Large intestine (tissue), 3 donors: Measurements from ENCODE around the gene CD226. TPM values are rescaled to one million over a fixed set of nuclear protein-coding genes. Genes with fewer than 3 reads are reported as not detected.

ENCODE experiments used
- DNase-seq, 2 donors: peaks; one replicate each; pipeline versions ENCODE4 v3.0.0 to v3.0.0-alpha.2; 2013
- H3K27ac ChIP-seq: one replicate; pipeline ENCODE4 v1.5.1; 2013; ENCODE audit warnings: low read length
- H3K27me3 ChIP-seq: 2 replicates; pipeline ENCODE4 v1.6.1; 2013; ENCODE audit warnings: low read length; ENCODE audit not compliant: control insufficient read depth, insufficient read depth
- H3K36me3 ChIP-seq: 2 replicates; pipeline ENCODE4 v1.6.1; 2013; ENCODE audit warnings: low read length; ENCODE audit not compliant: control insufficient read depth, insufficient read depth
- H3K4me1 ChIP-seq: one replicate; pipeline ENCODE4 v1.6.1; 2013; ENCODE audit warnings: low read length; ENCODE audit not compliant: control insufficient read depth, insufficient read depth
- H3K4me3 ChIP-seq: one replicate; pipeline ENCODE4 v1.5.1; 2013; ENCODE audit warnings: low read length
- H3K9me3 ChIP-seq: one replicate; pipeline ENCODE4 v1.6.1; 2013; ENCODE audit warnings: mild to moderate bottlenecking, low read depth, low read length, moderate library complexity; ENCODE audit not compliant: control insufficient read depth
- WGBS: methylation state at CpG from one replicate; pipeline ENCODE4 v1.1.5; 2013; ENCODE audit warnings: low lambda C conversion rate; ENCODE audit not compliant: insufficient coverage; 5-methylcytosine and 5-hydroxymethylcytosine counted together
- polyA plus RNA-seq: library from polyadenylated mRNA; unstranded; fragments of 120-200 nt; gene quantifications from one replicate; pipeline ENCODE4 v1.2.1, GENCODE V29; 2013

The CD226 gene
- polyA plus RNA-seq, 1 donor, result 1.6 TPM

- no peak overlapping the region for H3K27ac ChIP-seq
- H3K27me3 ChIP-seq, result no peaks in the 10 kb centered on the region
- no peaks in the 10 kb centered on the region for H3K36me3 ChIP-seq
- no peaks in the 10 kb centered on the region for H3K9me3 ChIP-seq
- H3K4me3 ChIP-seq, result no peak overlapping the region
- no CpG with 5 or more reads among the region's 3 CpGs for WGBS
- H3K4me1 ChIP-seq, result no peaks in the 10 kb centered on the region
- DNase-seq, result no peak
Observed at GRCh38 chr18:69957747-69958146, 10.1 kb upstream of the CD226 start.

GRCh38 chr18:69956665-69957620, 9.3 kb upstream of the CD226 start:
- Histone ChIP-seq H3K36me3 (no peaks in the 10 kb centered on the region), H3K27me3 (no peaks in the 10 kb centered on the region), H3K4me3 (no peak overlapping the region), H3K4me1 (no peaks in the 10 kb centered on the region), H3K27ac (no peak overlapping the region), H3K9me3 (no peaks in the 10 kb centered on the region)
- WGBS, result 63% methylated on average over 5 of the region's 20 CpGs
- no peak for DNase-seq

- H3K9me3 ChIP-seq, result no peaks in the 10 kb centered on the region
- WGBS, result no CpG with 5 or more reads among the region's 5 CpGs
- H3K4me3 ChIP-seq, result no peak overlapping the region
- DNase-seq, result no peak
- no peaks in the 10 kb centered on the region for H3K36me3 ChIP-seq
- no peaks in the 10 kb centered on the region for H3K4me1 ChIP-seq
- no peaks in the 10 kb centered on the region for H3K27me3 ChIP-seq
- H3K27ac ChIP-seq, result no peak overlapping the region
Observed at GRCh38 chr18:69956057-69956456, 8.4 kb upstream of the CD226 start.

- no peak overlapping the region for H3K27ac ChIP-seq
- H3K4me1 ChIP-seq, result no peaks in the 10 kb centered on the region
- no CpG with 5 or more reads among the region's 5 CpGs for WGBS
- no peaks in the 10 kb centered on the region for H3K27me3 ChIP-seq
- H3K9me3 ChIP-seq, result no peaks in the 10 kb centered on the region
- DNase-seq, result no peak
- no peaks in the 10 kb centered on the region for H3K36me3 ChIP-seq
- no peak overlapping the region for H3K4me3 ChIP-seq
Observed at GRCh38 chr18:69954719-69955480, 7.2 kb upstream of the CD226 start.

- Histone ChIP-seq H3K27me3 (no peaks in the 10 kb centered on the region), H3K4me1 (no peaks in the 10 kb centered on the region), H3K4me3 (no peak overlapping the region), H3K36me3 (no peaks in the 10 kb centered on the region), H3K27ac (no peak overlapping the region), H3K9me3 (no peaks in the 10 kb centered on the region)
- WGBS, result no CpG with 5 or more reads among the region's 2 CpGs
- DNase-seq, result no peak
Observed at GRCh38 chr18:69953191-69953590, 5.5 kb upstream of the CD226 start.

- H3K36me3 ChIP-seq, result no peaks in the 10 kb centered on the region
- no peaks in the 10 kb centered on the region for H3K4me1 ChIP-seq
- no peak overlapping the region for H3K27ac ChIP-seq
- DNase-seq, result no peak
- H3K9me3 ChIP-seq, result no peaks in the 10 kb centered on the region
- H3K4me3 ChIP-seq, result no peak overlapping the region
- WGBS, result no CpG with 5 or more reads among the region's 1 CpG
- no peaks in the 10 kb centered on the region for H3K27me3 ChIP-seq
Observed at GRCh38 chr18:69951182-69951581, 3.5 kb upstream of the CD226 start.

GRCh38 chr18:69949538-69949936, 1.9 kb upstream of the CD226 start:
- Histone ChIP-seq H3K4me1 (no peaks in the 10 kb centered on the region), H3K9me3 (no peaks in the 10 kb centered on the region), H3K36me3 (no peaks in the 10 kb centered on the region), H3K27me3 (no peaks in the 10 kb centered on the region), H3K4me3 (no peak overlapping the region), H3K27ac (no peak overlapping the region)
- DNase-seq, result no peak
- WGBS, result 94% methylated on average over 2 of the region's 4 CpGs

DNA sequence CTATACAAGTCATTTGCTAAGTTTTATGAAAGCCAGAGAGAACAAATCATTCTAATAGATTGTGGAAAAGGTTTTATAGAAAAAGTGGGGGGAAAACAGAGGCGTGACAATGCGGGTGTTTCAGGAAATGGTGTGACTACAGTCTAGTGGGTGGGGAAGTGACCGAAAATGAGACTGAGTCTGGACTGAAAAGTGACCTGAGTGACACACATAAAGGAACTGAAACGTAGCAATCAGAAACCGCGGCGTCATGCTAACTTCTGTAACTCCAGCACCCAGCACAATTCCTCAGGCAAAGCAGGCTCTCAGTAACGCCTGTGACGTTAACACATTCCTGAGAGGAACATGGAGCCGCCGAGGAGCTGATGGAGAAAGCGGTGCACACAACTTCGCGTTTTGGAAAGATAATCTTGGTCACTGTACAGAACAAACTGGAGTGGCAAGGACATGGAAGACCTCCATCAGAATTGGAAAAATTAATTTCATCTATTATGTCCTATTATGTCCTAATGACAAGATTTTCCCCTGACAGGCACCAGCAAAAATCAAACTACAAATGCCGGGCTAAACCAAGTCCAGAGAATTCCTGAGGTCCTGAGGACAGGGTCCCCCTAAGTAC, 1.4 kb upstream of the CD226 start:
- Histone ChIP-seq H3K27ac (no peak overlapping the region), H3K9me3 (no peaks in the 10 kb centered on the region), H3K4me1 (no peaks in the 10 kb centered on the region), H3K27me3 (no peaks in the 10 kb centered on the region), H3K36me3 (no peaks in the 10 kb centered on the region), H3K4me3 (no peak overlapping the region)
- DNase-seq, result peak; percentile 12 to 14
- WGBS, result 92% methylated on average over 8 of the region's 15 CpGs

- no peaks in the 10 kb centered on the region for H3K4me1 ChIP-seq
- H3K9me3 ChIP-seq, result no peaks in the 10 kb centered on the region
- H3K27me3 ChIP-seq, result no peaks in the 10 kb centered on the region
- no peak for DNase-seq
- H3K4me3 ChIP-seq, result no peak overlapping the region
- WGBS, result 50% methylated on average over 1 of the region's 2 CpGs
- H3K36me3 ChIP-seq, result no peaks in the 10 kb centered on the region
- H3K27ac ChIP-seq, result no peak overlapping the region
Observed at GRCh38 chr18:69948256-69948655, 583 bp upstream of the CD226 start.

DNA sequence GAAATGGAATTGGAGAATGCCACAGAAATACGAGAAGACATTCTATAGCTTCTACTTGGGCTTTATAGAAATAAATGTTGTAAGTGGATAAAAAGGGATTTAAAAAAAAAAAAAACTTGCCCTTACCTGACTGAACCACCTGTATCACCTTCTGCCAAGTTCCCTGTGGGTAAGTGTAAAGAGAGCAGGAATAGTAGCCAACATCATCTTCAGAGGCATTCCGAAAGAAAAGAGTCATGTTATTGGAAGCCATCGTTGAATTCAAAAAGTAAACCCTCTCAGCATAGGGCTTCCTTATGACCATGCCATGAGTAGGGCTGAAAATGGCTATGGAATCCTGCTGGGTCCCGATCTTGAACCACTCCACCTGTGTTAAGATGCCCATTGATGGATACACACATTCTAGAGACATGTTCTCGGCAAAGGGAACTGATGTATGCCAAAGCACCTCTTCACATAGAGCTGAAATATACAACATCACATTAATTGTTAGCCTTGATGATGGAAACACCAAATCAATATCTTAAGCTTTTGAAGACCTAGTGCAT, 991 bp downstream of the CD226 start:
- H3K27me3 ChIP-seq, result no peaks in the 10 kb centered on the region
- no peaks in the 10 kb centered on the region for H3K36me3 ChIP-seq
- DNase-seq, result no peak
- no peak overlapping the region for H3K27ac ChIP-seq
- H3K9me3 ChIP-seq, result no peaks in the 10 kb centered on the region
- H3K4me3 ChIP-seq, result no peak overlapping the region
- WGBS, result 100% methylated on average over 2 of the region's 5 CpGs
- no peaks in the 10 kb centered on the region for H3K4me1 ChIP-seq
